Panc1 (cell line): Measurements from ENCODE around the gene FGG. TPM values are rescaled to one million over a fixed set of nuclear protein-coding genes. Genes with fewer than 3 reads are reported as not detected.

Experiments used
- ATAC-seq: fragments of 200-7000 bp; cut with Tn5 transposase; 2 replicates; pipeline ENCODE4 v1.9.1; 2020; ENCODE audit warnings: mild to moderate bottlenecking, moderate library complexity
- Bru-seq: library from RNA; stranded (reverse); fragments of 400-500 nt; gene quantifications from one replicate; lab custom pipeline; 2021; lab: Mats Ljungman, UMichigan
- BruChase-seq, 2 experiments: library from RNA; stranded (reverse); fragments of 400-500 nt; gene quantifications; one replicate each; lab custom pipeline; 2021; lab: Mats Ljungman, UMichigan
- BruUV-seq: library from RNA; stranded (reverse); fragments of 400-500 nt; replicated peaks from 2 replicates; lab custom pipeline; 2021; lab: Mats Ljungman, UMichigan
- CTCF ChIA-PET: fragments of 300-600 bp; sonication (Branson Sonifier 250); formaldehyde crosslinking; loops from one replicate; lab custom pipeline; 2022; ENCODE audit warnings: antibody characterized with exemption; lab: Charles Lee
- POLR2A ChIA-PET: fragments of 300-600 bp; sonication (Branson Sonifier 250); formaldehyde crosslinking; loops from one replicate; lab custom pipeline; 2022; ENCODE audit warnings: antibody characterized with exemption; lab: Charles Lee
- DNase-seq: peaks from one replicate; pipeline ENCODE4 v3.0.0-alpha.2; 2010; ENCODE audit warnings: low read depth, low spot score
- H3K27ac ChIP-seq: 2 replicates; pipeline ENCODE4 v1.5.1; 2011; ENCODE audit warnings: mild to moderate bottlenecking, low read length, inconsistent platforms
- H3K27me3 ChIP-seq: fragments of 200-500 bp; sonication (Bioruptor generic); 2 replicates; pipeline ENCODE4 v1.6.0; 2014; ENCODE audit warnings: low read length, inconsistent platforms; ENCODE audit not compliant: control insufficient read depth, insufficient read depth
- H3K36me3 ChIP-seq: fragments of 200-500 bp; sonication (Bioruptor generic); 2 replicates; pipeline ENCODE4 v1.5.1; 2014; ENCODE audit warnings: inconsistent platforms, mild to moderate bottlenecking, low read length, moderate library complexity; ENCODE audit not compliant: control insufficient read depth, insufficient read depth
- H3K4me1 ChIP-seq: 2 replicates; pipeline ENCODE4 v1.5.1; 2011; ENCODE audit warnings: inconsistent platforms, mild to moderate bottlenecking, low read length, moderate library complexity; ENCODE audit not compliant: control insufficient read depth, insufficient read depth
- H3K4me3 ChIP-seq, 2 experiments: 2 replicates each; pipeline ENCODE4 v1.5.1; 2011 to 2012; ENCODE audit warnings: low read depth in 2 of 2, low read length in 2 of 2, mild to moderate bottlenecking in 2 of 2, inconsistent platforms in 1 of 2, moderate library complexity in 1 of 2
- H3K9me3 ChIP-seq: fragments of 200-500 bp; sonication (Bioruptor generic); 2 replicates; pipeline ENCODE4 v1.5.1; 2014; ENCODE audit warnings: low read depth, mild to moderate bottlenecking, inconsistent platforms, low read length, moderate library complexity; ENCODE audit not compliant: control insufficient read depth, insufficient read depth
- CTCF ChIP-seq: fragments of 450-650 bp; IDR thresholded peaks from 2 replicates; pipeline ENCODE4 v1.5.1; 2017; ENCODE audit warnings: mild to moderate bottlenecking
- POLR2AphosphoS5 ChIP-seq: IDR thresholded peaks from 2 replicates; pipeline ENCODE4 v1.6.1; 2012; ENCODE audit warnings: mild to moderate bottlenecking, low read depth, low read length, moderate library complexity
- REST ChIP-seq, 2 experiments: IDR thresholded peaks; 2 replicates each; pipeline ENCODE4 v1.6.1; 2011 to 2012; ENCODE audit warnings: low read depth in 2 of 2, control low read depth in 1 of 2, low read length in 1 of 2, mild to moderate bottlenecking in 1 of 2, moderate library complexity in 1 of 2; ENCODE audit not compliant: insufficient read depth in 1 of 2
- SIN3A ChIP-seq: IDR thresholded peaks from 2 replicates; pipeline ENCODE4 v1.6.1; 2012; ENCODE audit warnings: low read depth, mild to moderate bottlenecking, low read length, moderate library complexity, borderline replicate concordance; ENCODE audit not compliant: insufficient read depth
- TCF7L2 ChIP-seq: IDR thresholded peaks from 2 replicates; pipeline ENCODE4 v1.6.1; 2011; ENCODE audit warnings: mild to moderate bottlenecking, low read depth, low read length, inconsistent platforms
- in situ Hi-C: cut with HindIII; loops from 2 replicates; pipeline ENCODE4 v1.10.0; 2016; ENCODE audit warnings: low sequenced_read_pairs, low pct_unique_long_range_greater_than_20kb
- intact Hi-C: fragments of 100-400 bp; cut with micrococcal nuclease; formaldehyde crosslinking; loops from one replicate; pipeline ENCODE4 v1.10.0; 2022; ENCODE audit not compliant: unreplicated experiment
- long read RNA-seq: library from polyadenylated mRNA; unstranded; transcript quantifications from one replicate; pipeline ENCODE4 v2.0.0, GENCODE V29; 2021; ENCODE audit not compliant: unreplicated experiment
- polyA plus RNA-seq: library from polyadenylated mRNA; unstranded; fragments of >200 nt; gene quantifications from one replicate; pipeline ENCODE4 v1.2.1, GENCODE V29; 2012; ENCODE audit warnings: missing spikeins; ENCODE audit not compliant: insufficient read length
- total RNA-seq: library from RNA; stranded (reverse); gene quantifications from one replicate; pipeline ENCODE4 v1.2.1, GENCODE V29; 2021; ENCODE audit not compliant: unreplicated experiment

FGG gene
- 1.8 TPM for total RNA-seq
- not detected for polyA plus RNA-seq
- percentile 34 among the genes with signal in this experiment for Bru-seq, nascent RNA
- BruChase-seq, experiment 1, labeled RNA remaining after a 2-hour chase, result percentile 34 among the genes with signal in this experiment
- BruChase-seq, experiment 2, labeled RNA remaining after a 6-hour chase, result percentile 26 among the genes with signal in this experiment
- long read RNA-seq, result 0 reads

- TF ChIP-seq POLR2AphosphoS5 (no peak), SIN3A (no peak), REST (IDR thresholded peaks at IDR 0.05; ENCODE audit: insufficient read depth in 1 of 2, low read depth in 2 of 2, low read length in 1 of 2) (no peak), TCF7L2 (no peak), CTCF (no peak)
- POLR2A ChIA-PET, result no interaction called here
Observed at GRCh38 chr4:154612472-154613414, at the start of gene FGG. TSS of gene FGG (minus strand) at chr4:154612656. CDS start at chr4:154612609, 47 bp downstream.

DNA sequence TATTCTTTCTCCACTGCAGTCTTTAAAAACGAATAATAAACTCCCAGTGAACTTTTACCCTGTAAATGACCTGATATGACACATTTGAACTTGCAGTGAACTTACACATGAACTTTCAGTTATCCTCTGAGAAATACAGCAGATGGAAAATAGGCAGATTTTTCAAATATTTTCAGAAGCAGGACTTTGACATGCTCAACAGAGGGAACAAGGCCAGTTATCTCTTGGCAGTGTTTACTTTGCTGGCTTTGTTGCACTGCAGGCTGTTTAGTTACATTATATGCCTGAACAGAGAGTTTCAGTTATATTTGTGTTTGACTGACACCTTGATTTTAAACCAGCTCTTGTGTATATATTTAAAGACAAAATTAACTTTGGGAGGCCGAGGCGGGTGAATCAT, 47.6 kb upstream of the FGG start:
- Histone ChIP-seq H3K27me3 (no peaks in the 10 kb centered on the region), H3K9me3 (no peaks in the 10 kb centered on the region), H3K36me3 (no peaks in the 10 kb centered on the region), H3K27ac (no peak overlapping the region), H3K4me1 (no peaks in the 10 kb centered on the region), H3K4me3 (no peak overlapping the region)
- in situ Hi-C loops, result no loop called here
- no peak for TF ChIP-seq CTCF
- no peak for TF ChIP-seq SIN3A
- no peak for TF ChIP-seq REST (IDR thresholded peaks at IDR 0.05; ENCODE audit: insufficient read depth in 1 of 2, low read depth in 2 of 2, low read length in 1 of 2)
- TF ChIP-seq POLR2AphosphoS5, result no peak
- TF ChIP-seq TCF7L2, result no peak
- ATAC-seq (no peak), DNase-seq (no peak)
- CTCF ChIA-PET, result no interaction called here
- intact Hi-C loops, result no loop called here
- POLR2A ChIA-PET, result no interaction called here
- no TSS peak for BruUV-seq

More at GRCh38 chr4:154612472-154613414, at the start of gene FGG:
- Histone ChIP-seq H3K4me3 (no peak within 1 kb of the TSS), H3K9me3 (no peaks in the 10 kb centered on the region), H3K36me3 (no peaks in the 10 kb centered on the region), H3K4me1 (no peaks in the 10 kb centered on the region), H3K27me3 (no peaks in the 10 kb centered on the region), H3K27ac (no peak within 1 kb of the TSS)
- in situ Hi-C loops (no loop called here), intact Hi-C loops (no loop called here)
- ATAC-seq (no peak), DNase-seq (no peak)
- CTCF ChIA-PET, result no interaction called here
- no TSS peak for BruUV-seq
